ENCODE results near the gene CHST3. TPM values are rescaled to one million over a fixed set of nuclear protein-coding genes. Genes with fewer than 3 reads are reported as not detected.

CHST3 gene
- polyA plus RNA-seq, 1 donor from 2014 or later: 4.1 TPM

GRCh38 chr10:71931295-71931694 is 32.9 kb upstream of the CHST3 start:
- H3K4me3 ChIP-seq (ENCODE audit: low read length): no peak overlapping the region
- no peaks in the 10 kb centered on the region for H3K79me2 ChIP-seq (replicated peaks; ENCODE audit: insufficient read depth, low read length)
- H2AFZ ChIP-seq (ENCODE audit: low read depth, low read length): no peak overlapping the region
- H3K27ac ChIP-seq (ENCODE audit: low read length): no peak overlapping the region
- H3K9me3 ChIP-seq (ENCODE audit: low read length): no peaks in the 10 kb centered on the region
- no peaks in the 10 kb centered on the region for H3K9me2 ChIP-seq (ENCODE audit: insufficient read depth, low read length)
- H3F3A ChIP-seq (ENCODE audit: insufficient read depth, low read length, poor library complexity, severe bottlenecking): no peaks in the 10 kb centered on the region
- no peaks in the 10 kb centered on the region for H4K20me1 ChIP-seq (ENCODE audit: insufficient read depth)
- no peaks in the 10 kb centered on the region for H3K27me3 ChIP-seq (ENCODE audit: insufficient read depth, low read depth, low read length)
- TF ChIP-seq POLR2AphosphoS5 (IDR thresholded peaks at IDR 0.05) (no peak), RAD21 (conservative IDR thresholded peaks at IDR 0.05) (no peak), SMC3 (conservative IDR thresholded peaks at IDR 0.05; ENCODE audit: poor library complexity) (no peak), EZH2 (IDR thresholded peaks at IDR 0.05; ENCODE audit: borderline replicate concordance, insufficient read depth, low read length, poor library complexity, severe bottlenecking) (no peak), REST (IDR thresholded peaks at IDR 0.05; ENCODE audit: borderline replicate concordance) (no peak), TAF1 (IDR thresholded peaks at IDR 0.05; ENCODE audit: low read depth) (no peak), MXI1 (conservative IDR thresholded peaks at IDR 0.05; ENCODE audit: poor library complexity, severe bottlenecking) (no peak)
- no peaks in the 10 kb centered on the region for H3K36me3 ChIP-seq (ENCODE audit: insufficient read depth, low read length)
- no peak overlapping the region for H3K9ac ChIP-seq (ENCODE audit: low read length)
- no peak overlapping the region for H3K4me2 ChIP-seq (ENCODE audit: low read length)

- no peaks in the 10 kb centered on the region for H3K79me2 ChIP-seq (replicated peaks; ENCODE audit: insufficient read depth, low read length)
- no peaks in the 10 kb centered on the region for H3K36me3 ChIP-seq (ENCODE audit: insufficient read depth, low read length)
- no peaks in the 10 kb centered on the region for H3K9me2 ChIP-seq (ENCODE audit: insufficient read depth, low read length)
- H3K27me3 ChIP-seq (ENCODE audit: insufficient read depth, low read depth, low read length): no peaks in the 10 kb centered on the region
- H3K9ac ChIP-seq (ENCODE audit: low read length): no peak overlapping the region
- no peak overlapping the region for H2AFZ ChIP-seq (ENCODE audit: low read depth, low read length)
- no peak overlapping the region for H3K27ac ChIP-seq (ENCODE audit: low read length)
- no peaks in the 10 kb centered on the region for H3K9me3 ChIP-seq (ENCODE audit: low read length)
- no peak overlapping the region for H3K4me3 ChIP-seq (ENCODE audit: low read length)
- TF ChIP-seq CTCF (IDR thresholded peaks at IDR 0.05; ENCODE audit: poor library complexity, severe bottlenecking) (no peak), REST (IDR thresholded peaks at IDR 0.05; ENCODE audit: borderline replicate concordance) (no peak), EZH2 (IDR thresholded peaks at IDR 0.05; ENCODE audit: borderline replicate concordance, insufficient read depth, low read length, poor library complexity, severe bottlenecking) (no peak), RAD21 (conservative IDR thresholded peaks at IDR 0.05) (no peak), MXI1 (conservative IDR thresholded peaks at IDR 0.05; ENCODE audit: poor library complexity, severe bottlenecking) (no peak), EP300 (conservative IDR thresholded peaks at IDR 0.05; ENCODE audit: poor library complexity, severe bottlenecking) (no peak), SMC3 (conservative IDR thresholded peaks at IDR 0.05; ENCODE audit: poor library complexity) (no peak), TAF1 (IDR thresholded peaks at IDR 0.05; ENCODE audit: low read depth) (no peak), POLR2AphosphoS5 (IDR thresholded peaks at IDR 0.05) (no peak)
- H3F3A ChIP-seq (ENCODE audit: insufficient read depth, low read length, poor library complexity, severe bottlenecking): no peaks in the 10 kb centered on the region
- no peak overlapping the region for H3K4me2 ChIP-seq (ENCODE audit: low read length)
- no peaks in the 10 kb centered on the region for H4K20me1 ChIP-seq (ENCODE audit: insufficient read depth)
These were observed 30.5 kb upstream of the CHST3 start for GRCh38 chr10:71933651-71934050.
